Measurements from ENCODE around the gene PARP4.

Gene PARP4

DNA sequence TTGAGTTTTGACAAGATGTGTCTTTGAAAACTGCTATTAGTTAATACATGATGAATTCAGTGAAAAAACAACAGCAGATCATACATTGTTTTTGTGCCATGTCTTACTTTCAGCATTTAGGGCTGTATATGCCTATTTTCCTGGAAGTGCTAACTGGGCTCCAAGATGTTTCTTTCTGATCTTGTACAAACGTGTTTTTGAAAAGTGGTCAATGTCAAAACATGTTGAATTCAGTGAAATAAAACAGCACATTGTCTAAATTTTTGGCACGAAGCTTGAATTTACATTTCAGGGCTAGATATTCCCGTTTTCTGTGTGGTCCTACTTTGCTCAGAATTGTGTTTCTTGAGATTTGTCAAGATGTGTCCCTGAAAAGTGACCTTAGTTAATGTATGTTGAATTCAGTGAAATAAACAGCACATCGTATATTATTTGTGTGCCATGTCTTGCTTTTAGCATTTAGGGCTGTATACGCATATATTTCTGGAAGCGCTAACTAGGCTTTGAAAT, 14.7 kb upstream of the PARP4 start:
- no peaks in the 10 kb centered on the region for H3K79me2 ChIP-seq (ENCODE audit: insufficient read depth, low read length)
- H3K4me3 ChIP-seq (ENCODE audit: low read depth, low read length, poor library complexity, severe bottlenecking): no peak overlapping the region
- H3K9ac ChIP-seq (ENCODE audit: low read length): no peak overlapping the region
- no peaks in the 10 kb centered on the region for H3K9me2 ChIP-seq (ENCODE audit: low read depth, low read length)
- TF ChIP-seq, protein P1, sequence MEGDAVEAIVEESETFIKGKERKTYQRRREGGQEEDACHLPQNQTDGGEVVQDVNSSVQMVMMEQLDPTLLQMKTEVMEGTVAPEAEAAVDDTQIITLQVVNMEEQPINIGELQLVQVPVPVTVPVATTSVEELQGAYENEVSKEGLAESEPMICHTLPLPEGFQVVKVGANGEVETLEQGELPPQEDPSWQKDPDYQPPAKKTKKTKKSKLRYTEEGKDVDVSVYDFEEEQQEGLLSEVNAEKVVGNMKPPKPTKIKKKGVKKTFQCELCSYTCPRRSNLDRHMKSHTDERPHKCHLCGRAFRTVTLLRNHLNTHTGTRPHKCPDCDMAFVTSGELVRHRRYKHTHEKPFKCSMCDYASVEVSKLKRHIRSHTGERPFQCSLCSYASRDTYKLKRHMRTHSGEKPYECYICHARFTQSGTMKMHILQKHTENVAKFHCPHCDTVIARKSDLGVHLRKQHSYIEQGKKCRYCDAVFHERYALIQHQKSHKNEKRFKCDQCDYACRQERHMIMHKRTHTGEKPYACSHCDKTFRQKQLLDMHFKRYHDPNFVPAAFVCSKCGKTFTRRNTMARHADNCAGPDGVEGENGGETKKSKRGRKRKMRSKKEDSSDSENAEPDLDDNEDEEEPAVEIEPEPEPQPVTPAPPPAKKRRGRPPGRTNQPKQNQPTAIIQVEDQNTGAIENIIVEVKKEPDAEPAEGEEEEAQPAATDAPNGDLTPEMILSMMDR (IDR thresholded peaks at IDR 0.05; ENCODE audit: low read length): no peak
- no peak for TF ChIP-seq EZH2 (IDR thresholded peaks at IDR 0.05; ENCODE audit: borderline replicate concordance, low read length)
- H3F3A ChIP-seq (ENCODE audit: insufficient read depth, low read length): 0 out of 2 replicates have a peak, but pooled peaks cover 4% of the 10 kb centered on the region
- no peaks in the 10 kb centered on the region for H3K27me3 ChIP-seq (ENCODE audit: insufficient read depth, low read length)
- H2AFZ ChIP-seq (ENCODE audit: low read length): no peak overlapping the region
- no peaks in the 10 kb centered on the region for H3K4me1 ChIP-seq (ENCODE audit: insufficient read depth, low read length, severe bottlenecking)
- no peaks in the 10 kb centered on the region for H3K9me3 ChIP-seq (ENCODE audit: low read length)
- no peak overlapping the region for H3K27ac ChIP-seq (ENCODE audit: low read depth, low read length, poor library complexity, severe bottlenecking)
- H3K36me3 ChIP-seq (ENCODE audit: insufficient read depth, low read length): no peaks in the 10 kb centered on the region
- no peak overlapping the region for H3K4me2 ChIP-seq (ENCODE audit: low read length)
- H4K20me1 ChIP-seq (ENCODE audit: insufficient read depth, low read length): no peaks in the 10 kb centered on the region

DNA sequence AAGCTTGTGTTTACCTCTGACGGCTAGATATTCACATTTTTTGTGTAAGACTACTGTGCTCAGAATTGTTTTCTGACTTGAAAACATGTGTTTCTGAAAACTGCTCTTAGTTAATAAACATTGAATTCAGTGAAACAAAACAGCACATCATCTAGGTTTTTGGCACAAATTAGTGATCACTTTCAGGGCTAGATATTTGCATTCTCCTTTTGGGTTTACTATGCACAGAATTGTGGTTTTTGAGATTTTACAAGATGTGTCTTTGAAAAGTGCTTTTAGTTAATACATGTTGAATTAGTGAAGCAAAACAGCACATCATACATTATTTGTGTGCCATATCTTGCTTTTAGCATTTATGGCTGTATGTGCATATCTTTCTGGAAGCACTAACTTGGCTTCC, 8.2 kb upstream of the PARP4 start:
- no peaks in the 10 kb centered on the region for H3K79me2 ChIP-seq (ENCODE audit: insufficient read depth, low read length)
- H3K9ac ChIP-seq (ENCODE audit: low read length): no peak overlapping the region
- no peaks in the 10 kb centered on the region for H3K9me3 ChIP-seq (ENCODE audit: low read length)
- no peaks in the 10 kb centered on the region for H3K27me3 ChIP-seq (ENCODE audit: insufficient read depth, low read length)
- no peak for TF ChIP-seq EZH2 (IDR thresholded peaks at IDR 0.05; ENCODE audit: borderline replicate concordance, low read length)
- TF ChIP-seq, protein P1 (IDR thresholded peaks at IDR 0.05; ENCODE audit: low read length): no peak
- no peak overlapping the region for H2AFZ ChIP-seq (ENCODE audit: low read length)
- no peak overlapping the region for H3K4me3 ChIP-seq (ENCODE audit: low read depth, low read length, poor library complexity, severe bottlenecking)
- no peak overlapping the region for H3K27ac ChIP-seq (ENCODE audit: low read depth, low read length, poor library complexity, severe bottlenecking)
- H3K4me2 ChIP-seq (ENCODE audit: low read length): no peak overlapping the region
- 0 out of 2 replicates have a peak, but pooled peaks cover 4% of the 10 kb centered on the region for H3F3A ChIP-seq (ENCODE audit: insufficient read depth, low read length)
- H3K9me2 ChIP-seq (ENCODE audit: low read depth, low read length): no peaks in the 10 kb centered on the region
- H4K20me1 ChIP-seq (ENCODE audit: insufficient read depth, low read length): no peaks in the 10 kb centered on the region
- no peaks in the 10 kb centered on the region for H3K4me1 ChIP-seq (ENCODE audit: insufficient read depth, low read length, severe bottlenecking)
- no peaks in the 10 kb centered on the region for H3K36me3 ChIP-seq (ENCODE audit: insufficient read depth, low read length)

DNA sequence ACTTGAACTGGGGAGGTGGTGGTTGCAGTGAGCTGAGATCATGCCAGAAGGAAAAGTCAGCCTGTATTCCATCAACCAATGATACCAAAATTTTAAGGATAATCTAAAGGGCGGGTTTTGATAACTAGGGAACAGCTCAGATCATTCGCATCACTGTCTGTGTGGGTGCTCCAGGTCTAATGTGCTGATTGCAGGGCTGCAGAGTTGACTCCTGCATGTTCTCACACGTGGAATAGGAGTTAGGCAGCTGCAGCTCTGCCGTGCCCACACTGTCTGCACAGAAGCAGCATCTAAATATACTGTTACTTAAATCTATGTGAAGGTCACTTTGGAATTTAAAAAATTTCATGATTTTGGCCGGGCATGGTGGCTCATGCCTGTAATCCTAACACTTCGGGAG, 4.3 kb upstream of the PARP4 start:
- no peaks in the 10 kb centered on the region for H3F3A ChIP-seq (ENCODE audit: insufficient read depth, low read length)
- no peak overlapping the region for H2AFZ ChIP-seq (ENCODE audit: low read length)
- no peak overlapping the region for H3K27ac ChIP-seq (ENCODE audit: low read depth, low read length, poor library complexity, severe bottlenecking)
- no peaks in the 10 kb centered on the region for H3K9me2 ChIP-seq (ENCODE audit: low read depth, low read length)
- H4K20me1 ChIP-seq (ENCODE audit: insufficient read depth, low read length): no peaks in the 10 kb centered on the region
- H3K4me3 ChIP-seq (ENCODE audit: low read depth, low read length, poor library complexity, severe bottlenecking): no peak overlapping the region
- H3K4me1 ChIP-seq (ENCODE audit: insufficient read depth, low read length, severe bottlenecking): peaks cover 8% of the 10 kb centered on the region
- H3K79me2 ChIP-seq (ENCODE audit: insufficient read depth, low read length): peaks cover 1% of the 10 kb centered on the region; the same call in 1 of the 2 replicates
- H3K9me3 ChIP-seq (ENCODE audit: low read length): no peaks in the 10 kb centered on the region
- H3K27me3 ChIP-seq (ENCODE audit: insufficient read depth, low read length): no peaks in the 10 kb centered on the region
- H3K36me3 ChIP-seq (ENCODE audit: insufficient read depth, low read length): no peaks in the 10 kb centered on the region
- TF ChIP-seq, protein P1 (IDR thresholded peaks at IDR 0.05; ENCODE audit: low read length): no peak
- TF ChIP-seq EZH2 (IDR thresholded peaks at IDR 0.05; ENCODE audit: borderline replicate concordance, low read length): no peak
- no peak overlapping the region for H3K9ac ChIP-seq (ENCODE audit: low read length)
- H3K4me2 ChIP-seq (ENCODE audit: low read length): no peak overlapping the region

All from OCI-LY1 (cell line).